ENCODE results near the gene VWA1. TPM values are rescaled to one million over a fixed set of nuclear protein-coding genes. Genes with fewer than 3 reads are reported as not detected.
"Not testable (repeated sequence)": the region's sequence is repeated elsewhere in the genome, so short reads cannot be mapped to it uniquely, and the experiment has no call there.

Gene VWA1
- total and polyA plus RNA-seq, 2 donors from 2014 or later = 103 to 116 TPM

DNA sequence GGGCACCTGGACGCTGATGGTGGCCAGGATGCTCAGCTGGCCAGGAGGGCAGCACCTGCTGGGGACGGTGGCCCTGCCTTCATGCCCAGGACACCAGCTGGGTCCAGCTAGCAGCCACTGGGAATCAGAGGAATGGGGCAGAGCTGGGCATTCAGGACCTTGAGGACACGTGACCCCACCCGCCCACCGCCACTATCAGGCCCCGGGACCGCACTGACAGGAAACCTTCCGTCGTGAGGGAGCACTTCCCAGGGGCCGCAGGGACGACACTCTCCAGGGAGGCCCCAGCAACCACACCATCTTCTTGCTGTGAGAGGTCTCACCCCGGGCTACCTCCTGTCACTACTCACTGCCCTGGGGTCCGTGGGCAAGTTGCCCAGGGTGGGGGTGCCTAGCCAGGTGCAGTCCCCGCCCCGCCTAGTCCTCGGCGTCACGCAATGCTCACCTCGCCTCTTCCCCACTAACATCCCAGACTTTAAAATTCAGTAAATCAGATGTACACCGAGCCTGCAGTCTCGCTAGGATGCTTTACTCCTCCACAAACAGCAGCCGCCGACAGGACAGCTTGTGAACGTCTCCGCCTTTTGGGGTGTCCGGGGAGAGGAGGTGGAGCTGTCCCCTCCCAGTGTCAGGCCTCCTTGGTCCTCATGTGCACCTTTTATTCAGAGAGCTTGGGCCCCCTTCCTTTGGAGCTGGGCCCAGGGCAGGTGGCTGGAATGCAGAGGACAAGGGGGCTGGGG is 4.9 kb downstream of the VWA1 start:
- H3K4me1 ChIP-seq (ENCODE audit: control insufficient read depth in 2 of 3, insufficient read depth in 2 of 3, low read depth in 1 of 3, low read length in 3 of 3) = peaks cover 0 to 28% (median 12%) of the 10 kb centered on the region in 3 donors
- peak in 1 of 5 donors; percentile 56 for DNase-seq
- intact Hi-C loops (cut with DNase I) = no loop called here

DNA sequence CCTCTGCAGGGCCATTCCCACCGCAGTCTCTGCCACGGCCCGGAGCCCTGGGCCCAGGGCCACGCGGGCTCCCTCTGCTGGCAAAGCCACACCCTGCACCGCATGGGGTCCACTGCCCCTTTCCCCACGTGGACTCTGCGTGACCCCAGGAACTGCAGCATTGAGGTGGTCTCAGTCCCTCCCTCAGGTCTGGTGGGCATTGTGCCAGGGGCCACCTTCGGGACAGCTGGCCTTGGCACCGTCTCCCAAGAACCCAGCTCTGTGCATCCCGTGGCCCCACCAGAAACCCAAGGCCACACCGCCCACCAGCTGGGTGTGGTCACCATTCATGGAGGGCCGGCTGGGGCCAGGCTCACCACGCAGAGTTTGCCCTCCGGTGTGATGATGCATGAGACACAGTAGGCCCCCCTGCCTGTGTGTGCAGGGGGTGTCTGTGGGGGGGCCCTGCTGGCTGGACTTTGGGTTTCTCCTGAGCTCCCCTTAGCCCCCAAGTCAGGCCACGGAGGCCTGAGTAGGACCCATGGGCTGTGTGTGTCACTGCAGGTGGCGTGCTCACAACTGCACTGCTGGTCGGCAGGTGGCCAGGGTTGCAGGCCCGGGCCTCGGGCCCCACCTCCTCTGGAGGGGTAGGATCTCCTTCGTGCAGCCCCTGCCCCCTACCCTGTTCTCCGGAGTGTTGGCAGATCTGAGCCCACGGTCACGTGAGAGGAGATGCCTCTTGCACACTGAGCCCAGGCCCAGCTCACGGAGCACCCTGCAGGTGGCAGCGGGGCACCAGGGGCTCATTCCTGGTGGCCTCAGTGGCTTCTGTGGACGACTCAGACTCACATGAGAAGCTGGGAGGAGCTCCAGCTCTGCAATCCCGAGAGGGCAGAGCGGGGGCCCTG is 5.8 kb downstream of the VWA1 start:
- peak in 4 of 5 donors; percentile 33 to 82 (median 61) for DNase-seq
- H3K9ac ChIP-seq (ENCODE audit: low read length in 3 of 3) = no peak overlapping the region
- no peaks in the 10 kb centered on the region for H3K9me3 ChIP-seq (ENCODE audit: control insufficient read depth in 2 of 3, insufficient read depth in 1 of 3, low read length in 3 of 3)
- H3K36me3 ChIP-seq (ENCODE audit: control insufficient read depth in 2 of 3, insufficient read depth in 3 of 3, low read length in 3 of 3) = no peaks in the 10 kb centered on the region
- TF ChIP-seq, protein P1, sequence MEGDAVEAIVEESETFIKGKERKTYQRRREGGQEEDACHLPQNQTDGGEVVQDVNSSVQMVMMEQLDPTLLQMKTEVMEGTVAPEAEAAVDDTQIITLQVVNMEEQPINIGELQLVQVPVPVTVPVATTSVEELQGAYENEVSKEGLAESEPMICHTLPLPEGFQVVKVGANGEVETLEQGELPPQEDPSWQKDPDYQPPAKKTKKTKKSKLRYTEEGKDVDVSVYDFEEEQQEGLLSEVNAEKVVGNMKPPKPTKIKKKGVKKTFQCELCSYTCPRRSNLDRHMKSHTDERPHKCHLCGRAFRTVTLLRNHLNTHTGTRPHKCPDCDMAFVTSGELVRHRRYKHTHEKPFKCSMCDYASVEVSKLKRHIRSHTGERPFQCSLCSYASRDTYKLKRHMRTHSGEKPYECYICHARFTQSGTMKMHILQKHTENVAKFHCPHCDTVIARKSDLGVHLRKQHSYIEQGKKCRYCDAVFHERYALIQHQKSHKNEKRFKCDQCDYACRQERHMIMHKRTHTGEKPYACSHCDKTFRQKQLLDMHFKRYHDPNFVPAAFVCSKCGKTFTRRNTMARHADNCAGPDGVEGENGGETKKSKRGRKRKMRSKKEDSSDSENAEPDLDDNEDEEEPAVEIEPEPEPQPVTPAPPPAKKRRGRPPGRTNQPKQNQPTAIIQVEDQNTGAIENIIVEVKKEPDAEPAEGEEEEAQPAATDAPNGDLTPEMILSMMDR (IDR thresholded peaks at IDR 0.05; ENCODE audit: borderline replicate concordance, extremely low read depth, insufficient read depth) = peak; percentile 77
- no peaks in the 10 kb centered on the region for H3K27me3 ChIP-seq (ENCODE audit: control insufficient read depth, insufficient read depth, low read length)
- no peak overlapping the region for H3K27ac ChIP-seq (ENCODE audit: low read depth in 2 of 2, low read length in 2 of 2)
- H3K4me1 ChIP-seq (ENCODE audit: control insufficient read depth in 2 of 3, insufficient read depth in 2 of 3, low read depth in 1 of 3, low read length in 3 of 3) = peaks cover 0 to 24% (median 11%) of the 10 kb centered on the region in 3 donors
- intact Hi-C loops (cut with DNase I) = no loop called here
- no peak for FAIRE-seq
- no peak overlapping the region for H3K4me3 ChIP-seq (ENCODE audit: low read length in 3 of 3)

More for the DNA sequence above, 4.9 kb downstream of the VWA1 start:
- no peak for FAIRE-seq
- no peaks in the 10 kb centered on the region for H3K36me3 ChIP-seq (ENCODE audit: control insufficient read depth in 2 of 3, insufficient read depth in 3 of 3, low read length in 3 of 3)
- H3K27me3 ChIP-seq (ENCODE audit: control insufficient read depth, insufficient read depth, low read length) = no peaks in the 10 kb centered on the region
- no peaks in the 10 kb centered on the region for H3K9me3 ChIP-seq (ENCODE audit: control insufficient read depth in 2 of 3, insufficient read depth in 1 of 3, low read length in 3 of 3)
- no peak overlapping the region for H3K4me3 ChIP-seq (ENCODE audit: low read length in 3 of 3)
- H3K9ac ChIP-seq (ENCODE audit: low read length in 3 of 3) = no peak overlapping the region
- H3K27ac ChIP-seq (ENCODE audit: low read depth in 2 of 2, low read length in 2 of 2) = no peak overlapping the region
- TF ChIP-seq, protein P1 (IDR thresholded peaks at IDR 0.05; ENCODE audit: borderline replicate concordance, extremely low read depth, insufficient read depth) = no peak

DNA sequence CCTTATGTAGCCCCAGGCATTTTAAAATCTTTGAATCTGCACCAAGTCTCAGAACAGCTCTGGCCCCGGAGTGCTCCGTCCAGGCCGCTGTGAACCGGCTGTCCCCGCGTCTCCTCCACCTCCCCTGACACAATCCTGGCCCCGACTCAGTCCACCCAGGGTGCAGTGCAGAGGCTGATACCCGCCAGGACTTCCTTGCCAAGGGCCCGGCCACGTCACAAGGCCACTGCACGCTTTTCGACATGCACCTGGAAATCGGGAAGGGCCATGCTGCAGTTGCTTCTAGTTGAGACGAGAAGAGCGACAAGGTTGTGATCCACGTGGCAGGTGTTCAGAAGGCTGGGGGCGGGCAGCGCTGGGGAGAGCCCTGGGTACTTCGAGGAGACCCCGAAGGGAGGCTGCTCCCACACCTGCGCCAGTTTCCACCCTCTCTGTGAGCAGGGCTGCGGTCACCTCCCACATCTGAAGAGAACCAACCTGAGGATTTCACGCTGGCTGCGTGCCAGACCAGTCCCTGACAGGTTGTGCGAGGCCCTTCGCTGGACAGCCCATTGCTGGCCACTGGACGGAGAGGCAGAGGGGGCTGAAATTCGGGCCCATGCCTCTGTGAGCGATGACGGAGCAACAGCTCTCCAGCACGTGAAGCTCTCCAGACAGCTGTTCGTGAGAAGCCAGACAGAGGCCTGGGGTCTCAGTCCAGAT is 6.7 kb downstream of the VWA1 start:
- Histone ChIP-seq H3K36me3 (ENCODE audit: control insufficient read depth in 2 of 3, insufficient read depth in 3 of 3, low read length in 3 of 3) (no peaks in the 10 kb centered on the region), H3K27me3 (ENCODE audit: control insufficient read depth, insufficient read depth, low read length) (no peaks in the 10 kb centered on the region), H3K27ac (ENCODE audit: low read depth in 2 of 2, low read length in 2 of 2) (no peak overlapping the region), H3K4me1 (ENCODE audit: control insufficient read depth in 2 of 3, insufficient read depth in 2 of 3, low read depth in 1 of 3, low read length in 3 of 3) (peaks cover 0 to 15% (median 5%) of the 10 kb centered on the region in 3 donors), H3K9ac (ENCODE audit: low read length in 3 of 3) (no peak overlapping the region), H3K4me3 (ENCODE audit: low read length in 3 of 3) (no peak overlapping the region), H3K9me3 (ENCODE audit: control insufficient read depth in 2 of 3, insufficient read depth in 1 of 3, low read length in 3 of 3) (no peaks in the 10 kb centered on the region)
- DNase-seq = peak in 1 of 5 donors; percentile 74
- intact Hi-C loops (cut with DNase I) = no loop called here
- TF ChIP-seq, protein P1 (IDR thresholded peaks at IDR 0.05; ENCODE audit: borderline replicate concordance, extremely low read depth, insufficient read depth) = no peak
- FAIRE-seq = no peak

DNA sequence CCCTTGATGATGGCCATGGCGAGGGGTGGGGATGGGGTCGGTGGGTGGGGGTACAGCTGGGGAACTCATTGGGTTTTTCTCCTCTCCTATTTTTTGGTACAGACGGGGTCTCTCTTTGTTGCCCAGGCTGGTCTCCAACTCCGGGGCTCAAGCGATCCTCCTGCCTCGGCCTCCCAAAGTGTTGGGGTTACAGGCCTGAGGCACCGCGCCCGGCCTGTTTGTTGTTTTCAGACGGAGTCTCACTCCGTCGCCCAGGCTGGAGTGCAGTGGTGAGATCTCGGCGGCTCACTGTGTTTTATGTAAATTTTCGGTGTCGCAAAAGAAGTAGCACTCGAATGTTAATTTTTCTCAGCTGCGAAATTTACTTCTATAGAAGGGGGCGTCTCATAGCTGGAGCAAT is 11.1 kb downstream of the VWA1 start:
- H3K9ac ChIP-seq (ENCODE audit: low read length in 3 of 3); H3K27ac ChIP-seq (ENCODE audit: low read depth in 2 of 2, low read length in 2 of 2); intact Hi-C loops (cut with DNase I); H3K9me3 ChIP-seq (ENCODE audit: control insufficient read depth in 2 of 3, insufficient read depth in 1 of 3, low read length in 3 of 3); H3K27me3 ChIP-seq (ENCODE audit: control insufficient read depth, insufficient read depth, low read length); DNase-seq; H3K4me3 ChIP-seq (ENCODE audit: low read length in 3 of 3); FAIRE-seq; H3K36me3 ChIP-seq (ENCODE audit: control insufficient read depth in 2 of 3, insufficient read depth in 3 of 3, low read length in 3 of 3); H3K4me1 ChIP-seq (ENCODE audit: control insufficient read depth in 2 of 3, insufficient read depth in 2 of 3, low read depth in 1 of 3, low read length in 3 of 3): not testable (repeated sequence)

Data from kidney (tissue), 14 donors.